Mucosa of rectum (tissue), 2 donors: ENCODE results near the gene PLXNA2.

ENCODE experiments used
- H3K27ac ChIP-seq, 2 donors: one replicate each; pipeline ENCODE4 v1.7.0; 2013; ENCODE audit warnings: inconsistent platforms in 2 of 2, low read depth in 2 of 2, low read length in 2 of 2
- H3K27me3 ChIP-seq, 2 donors: one replicate each; pipeline ENCODE4 v1.7.0; 2013; ENCODE audit warnings: low read length in 2 of 2; ENCODE audit not compliant: control insufficient read depth in 2 of 2, insufficient read depth in 2 of 2
- H3K36me3 ChIP-seq, 2 donors: one replicate each; pipeline ENCODE4 v1.7.0; 2013; ENCODE audit warnings: low read length in 2 of 2; ENCODE audit not compliant: control insufficient read depth in 2 of 2, insufficient read depth in 2 of 2
- H3K4me1 ChIP-seq, 2 donors: one replicate each; pipeline ENCODE4 v1.7.0; 2013; ENCODE audit warnings: low read length in 2 of 2, mild to moderate bottlenecking in 1 of 2; ENCODE audit not compliant: control insufficient read depth in 2 of 2, insufficient read depth in 2 of 2
- H3K4me3 ChIP-seq, 2 donors: one replicate each; pipeline ENCODE4 v1.7.0; 2013; ENCODE audit warnings: low read length in 2 of 2
- H3K9ac ChIP-seq, 2 donors: one replicate each; pipeline ENCODE4 v1.7.0; 2013; ENCODE audit warnings: low read length in 2 of 2, low read depth in 1 of 2, mild to moderate bottlenecking in 1 of 2
- H3K9me3 ChIP-seq, 2 donors: one replicate each; pipeline ENCODE4 v1.7.0; 2013; ENCODE audit warnings: low read length in 2 of 2; ENCODE audit not compliant: control insufficient read depth in 2 of 2
- donor health status: healthy.
- donor health status: Normal muscosa, but diverticular disease.

The PLXNA2 gene

DNA sequence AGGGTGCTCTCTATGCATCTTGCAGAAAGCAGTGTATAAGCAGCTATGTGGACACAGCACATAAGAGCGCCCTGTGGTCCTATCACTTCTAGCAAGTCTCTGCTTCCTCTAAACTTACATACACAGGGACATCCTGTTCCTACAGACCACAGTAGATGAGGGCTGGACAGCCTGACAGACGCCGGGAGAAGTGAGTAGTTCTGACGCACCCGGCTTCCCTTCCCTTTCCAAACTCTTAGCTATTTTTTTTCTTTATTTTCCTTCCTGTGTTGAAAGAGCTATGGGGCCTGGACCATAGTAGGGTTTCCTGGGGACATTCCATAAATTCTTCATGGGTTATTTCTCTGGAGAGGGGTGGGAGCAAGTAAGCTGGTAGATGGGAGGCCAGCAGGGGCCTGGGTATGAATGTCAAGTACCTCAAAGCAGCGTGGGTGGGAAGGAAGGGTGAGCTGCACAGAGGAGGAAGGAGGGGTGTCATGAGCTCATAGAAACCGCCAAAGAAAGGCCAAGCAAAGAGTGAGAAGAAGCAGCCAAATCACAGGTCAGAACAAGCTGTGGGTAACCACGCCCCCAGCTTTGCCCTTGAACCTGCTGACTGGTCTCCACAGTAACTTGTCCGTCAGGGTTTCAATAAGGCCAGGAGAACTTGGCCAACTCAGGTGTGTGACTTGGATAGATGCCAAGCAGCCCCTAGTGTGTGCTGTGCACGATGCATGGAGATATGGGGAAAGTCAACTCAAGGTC, 36.6 kb downstream of the PLXNA2 start:
- Histone ChIP-seq H3K27me3 (no peaks in the 10 kb centered on the region), H3K9ac (no peak overlapping the region), H3K9me3 (no peaks in the 10 kb centered on the region), H3K27ac (peak overlapping the region in 1 of 2 donors; percentile 35), H3K4me3 (no peak overlapping the region), H3K36me3 (peaks cover 11 to 18% of the 10 kb centered on the region in 2 donors), H3K4me1 (peaks cover 29 to 46% of the 10 kb centered on the region in 2 donors)

GRCh38 chr1:208206092-208206698, 38.0 kb downstream of the PLXNA2 start:
- Histone ChIP-seq H3K4me1 (peaks cover 42 to 59% of the 10 kb centered on the region in 2 donors), H3K36me3 (peaks cover 9 to 11% of the 10 kb centered on the region in 2 donors), H3K4me3 (no peak overlapping the region), H3K27me3 (no peaks in the 10 kb centered on the region), H3K27ac (peak overlapping the region; percentile 50 to 86), H3K9ac (no peak overlapping the region), H3K9me3 (no peaks in the 10 kb centered on the region)

- H3K9me3 ChIP-seq, result no peaks in the 10 kb centered on the region
- peaks cover 7 to 9% of the 10 kb centered on the region in 2 donors for H3K36me3 ChIP-seq
- H3K27me3 ChIP-seq, result no peaks in the 10 kb centered on the region
- H3K4me1 ChIP-seq, result peaks cover 47 to 64% of the 10 kb centered on the region in 2 donors
- peak overlapping the region; percentile 26 to 41 for H3K9ac ChIP-seq
- H3K4me3 ChIP-seq, result no peak overlapping the region
- peak overlapping the region; percentile 86 to 91 for H3K27ac ChIP-seq
These were observed 38.8 kb downstream of the PLXNA2 start for GRCh38 chr1:208205216-208206013.

DNA sequence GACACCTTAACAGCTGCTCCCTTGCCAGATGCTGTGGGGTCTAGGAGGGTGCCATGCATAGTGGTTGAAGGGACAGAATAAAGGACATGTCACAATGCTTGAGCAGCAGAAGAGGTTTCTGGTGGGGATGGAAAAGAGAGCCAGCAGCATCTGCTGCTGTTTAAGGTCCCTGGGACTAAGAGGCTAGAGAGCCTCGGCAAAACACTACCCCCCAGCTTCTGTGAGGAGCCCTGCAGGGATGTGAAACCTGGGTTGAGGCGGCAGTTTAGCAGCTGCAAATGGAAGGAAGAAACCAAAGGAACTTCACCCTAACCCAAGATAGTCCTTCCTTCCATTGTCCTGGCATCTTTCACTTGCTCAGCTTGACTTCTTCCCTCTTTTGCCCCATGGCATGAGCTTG, 39.4 kb downstream of the PLXNA2 start:
- Histone ChIP-seq H3K36me3 (peaks cover 4 to 7% of the 10 kb centered on the region in 2 donors), H3K9me3 (no peaks in the 10 kb centered on the region), H3K4me3 (no peak overlapping the region), H3K27ac (peak overlapping the region; percentile 86 to 91), H3K9ac (peak overlapping the region; percentile 26 to 45), H3K4me1 (peaks cover 47 to 64% of the 10 kb centered on the region in 2 donors), H3K27me3 (no peaks in the 10 kb centered on the region)

DNA sequence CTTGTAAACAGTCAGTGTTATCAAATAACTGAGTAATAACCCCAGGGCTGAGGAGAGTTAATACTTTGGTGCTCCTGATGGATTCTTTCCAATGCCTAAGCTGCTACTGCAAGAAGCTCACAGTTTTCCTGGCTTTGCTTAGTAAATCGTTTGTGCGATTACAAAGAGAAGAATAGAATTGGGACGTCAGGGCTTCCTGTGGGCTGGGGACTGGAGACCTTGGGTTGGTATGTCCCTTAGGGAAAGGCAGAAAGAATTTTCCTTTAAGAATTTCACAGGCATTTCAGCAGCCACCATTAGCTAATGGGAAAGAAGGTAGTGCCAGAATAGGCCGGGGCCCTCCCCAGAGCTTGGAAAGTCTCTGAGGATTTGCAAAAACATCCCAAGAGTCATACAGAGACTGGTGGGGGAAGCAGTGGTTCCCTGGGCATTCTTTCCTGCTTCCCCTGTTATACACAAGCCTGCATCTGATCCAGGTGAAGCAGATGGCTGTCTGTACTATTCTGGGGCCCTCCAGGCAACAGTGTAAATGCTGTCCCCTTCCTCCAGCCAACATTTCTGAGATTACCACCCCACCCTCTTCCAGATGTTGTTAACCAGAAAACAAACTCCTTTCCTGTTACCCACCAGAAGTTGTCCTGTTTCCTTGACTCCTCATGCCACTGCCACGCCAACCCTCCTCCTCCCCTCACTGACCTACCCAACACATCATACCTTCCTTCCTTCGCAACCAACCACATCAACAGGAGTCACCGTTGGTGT, 40.2 kb downstream of the PLXNA2 start:
- Histone ChIP-seq H3K4me1 (peaks cover 47 to 64% of the 10 kb centered on the region in 2 donors), H3K4me3 (peak overlapping the region in 1 of 2 donors; percentile 13), H3K9ac (peak overlapping the region; percentile 27 to 45), H3K9me3 (no peaks in the 10 kb centered on the region), H3K36me3 (peaks cover 3 to 4% of the 10 kb centered on the region in 2 donors), H3K27me3 (no peaks in the 10 kb centered on the region), H3K27ac (peak overlapping the region; percentile 86 to 91)

DNA sequence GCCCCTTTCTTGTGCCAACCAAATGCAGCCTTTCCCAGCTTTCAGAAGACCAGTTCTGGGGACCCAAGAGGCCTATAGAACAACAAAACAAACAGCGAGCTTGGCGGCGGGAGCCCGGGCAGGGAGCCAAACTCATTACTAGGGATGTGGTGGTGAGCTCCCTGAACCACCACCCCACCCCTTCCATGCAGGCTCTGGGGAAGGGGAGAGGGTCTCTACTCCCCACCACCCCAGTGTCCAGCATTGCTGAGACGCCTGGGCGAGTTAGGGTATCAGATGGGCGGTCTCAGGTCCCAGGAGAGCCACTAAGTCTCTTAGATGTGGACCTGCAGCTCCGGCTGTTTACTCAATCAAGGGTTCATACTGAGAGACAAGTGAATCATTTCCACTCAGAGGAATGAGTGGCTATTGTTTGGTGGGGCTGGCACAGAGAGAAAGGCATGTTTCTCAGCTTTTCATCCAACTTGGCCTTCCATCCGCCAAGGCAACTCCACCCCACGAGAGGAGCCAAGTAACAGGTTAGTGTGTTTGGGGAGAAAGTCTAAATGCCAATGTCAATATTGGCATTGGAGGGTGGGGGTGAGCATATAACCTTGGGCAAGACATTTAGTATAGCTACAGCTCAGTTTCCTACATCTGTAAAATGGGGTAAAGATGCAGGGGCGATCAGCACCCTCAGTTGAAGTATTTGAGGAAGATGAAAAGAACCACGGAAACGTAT, 40.9 kb downstream of the PLXNA2 start:
- Histone ChIP-seq H3K36me3 (peaks cover 7 to 8% of the 10 kb centered on the region in 2 donors), H3K27ac (peak overlapping the region; percentile 86 to 91), H3K4me3 (peak overlapping the region; percentile 13 to 43), H3K27me3 (no peaks in the 10 kb centered on the region), H3K9me3 (no peaks in the 10 kb centered on the region), H3K4me1 (peaks cover 47 to 64% of the 10 kb centered on the region in 2 donors), H3K9ac (peak overlapping the region; percentile 18 to 30)

GRCh38 chr1:208202333-208202995, 41.7 kb downstream of the PLXNA2 start:
- peaks cover 47 to 56% of the 10 kb centered on the region in 2 donors for H3K4me1 ChIP-seq

GRCh38 chr1:208201229-208201628, 43.0 kb downstream of the PLXNA2 start:
- H3K4me1 ChIP-seq, result peaks cover 45 to 53% of the 10 kb centered on the region in 2 donors
- H3K27ac ChIP-seq, result peak overlapping the region; percentile 86 to 91
- no peaks in the 10 kb centered on the region for H3K27me3 ChIP-seq
- no peak overlapping the region for H3K4me3 ChIP-seq
- peak overlapping the region in 1 of 2 donors; percentile 44 for H3K9ac ChIP-seq
- H3K9me3 ChIP-seq, result no peaks in the 10 kb centered on the region
- H3K36me3 ChIP-seq, result peaks cover 12 to 16% of the 10 kb centered on the region in 2 donors

More at GRCh38 chr1:208202333-208202995, 41.7 kb downstream of the PLXNA2 start:
- Histone ChIP-seq H3K4me3 (peak overlapping the region in 1 of 2 donors; percentile 10), H3K27ac (peak overlapping the region; percentile 86 to 91), H3K36me3 (peaks cover 11 to 12% of the 10 kb centered on the region in 2 donors), H3K9me3 (no peaks in the 10 kb centered on the region), H3K27me3 (no peaks in the 10 kb centered on the region), H3K9ac (peak overlapping the region in 1 of 2 donors; percentile 30)
